Measurements from ENCODE around the gene ADGRE1. TPM values are rescaled to one million over a fixed set of nuclear protein-coding genes. Genes with fewer than 3 reads are reported as not detected.

ADGRE1 gene
- total and polyA plus RNA-seq, 7 donors: 0.28 to 1.8 (median 0.88) TPM; not detected in 3

DNA sequence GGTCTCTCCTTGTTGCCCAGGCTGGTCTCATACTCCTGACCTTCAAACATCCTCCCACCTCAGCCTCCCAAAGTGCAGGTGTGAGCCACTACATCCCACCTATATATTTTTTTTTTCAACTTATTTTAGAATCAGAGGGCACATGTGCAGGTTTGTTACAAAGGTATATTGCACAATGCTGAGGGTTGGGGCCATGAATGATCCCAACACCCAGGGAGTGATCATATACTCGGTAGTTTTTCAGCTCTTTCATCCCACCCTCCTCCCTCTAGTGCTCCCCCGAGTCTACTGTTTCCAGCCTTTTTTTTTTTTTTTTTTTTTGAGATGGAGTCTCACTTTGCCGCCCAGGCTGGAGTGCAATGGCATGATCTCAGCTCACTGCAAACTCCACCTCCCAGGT lies 38.4 kb upstream of the ADGRE1 start:
- Histone ChIP-seq H3K36me3 (no peaks in the 10 kb centered on the region), H3K4me1 (no peaks in the 10 kb centered on the region), H3K9me3 (no peaks in the 10 kb centered on the region), H3K27me3 (peaks cover 0 to 6% (median 3%) of the 10 kb centered on the region in 3 donors), H3K4me3 (no peak overlapping the region), H3K27ac (no peak overlapping the region)
- intact Hi-C loops (cut with DNase I): no loop called here
- 87 to 90% methylated on average over 3 of the region's 3 CpGs for WGBS, 2 donors
- DNase-seq: no peak
- TF ChIP-seq, protein P1, sequence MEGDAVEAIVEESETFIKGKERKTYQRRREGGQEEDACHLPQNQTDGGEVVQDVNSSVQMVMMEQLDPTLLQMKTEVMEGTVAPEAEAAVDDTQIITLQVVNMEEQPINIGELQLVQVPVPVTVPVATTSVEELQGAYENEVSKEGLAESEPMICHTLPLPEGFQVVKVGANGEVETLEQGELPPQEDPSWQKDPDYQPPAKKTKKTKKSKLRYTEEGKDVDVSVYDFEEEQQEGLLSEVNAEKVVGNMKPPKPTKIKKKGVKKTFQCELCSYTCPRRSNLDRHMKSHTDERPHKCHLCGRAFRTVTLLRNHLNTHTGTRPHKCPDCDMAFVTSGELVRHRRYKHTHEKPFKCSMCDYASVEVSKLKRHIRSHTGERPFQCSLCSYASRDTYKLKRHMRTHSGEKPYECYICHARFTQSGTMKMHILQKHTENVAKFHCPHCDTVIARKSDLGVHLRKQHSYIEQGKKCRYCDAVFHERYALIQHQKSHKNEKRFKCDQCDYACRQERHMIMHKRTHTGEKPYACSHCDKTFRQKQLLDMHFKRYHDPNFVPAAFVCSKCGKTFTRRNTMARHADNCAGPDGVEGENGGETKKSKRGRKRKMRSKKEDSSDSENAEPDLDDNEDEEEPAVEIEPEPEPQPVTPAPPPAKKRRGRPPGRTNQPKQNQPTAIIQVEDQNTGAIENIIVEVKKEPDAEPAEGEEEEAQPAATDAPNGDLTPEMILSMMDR (IDR thresholded peaks at IDR 0.05): no peak
- TF ChIP-seq EP300 (IDR thresholded peaks at IDR 0.05) (no peak), POLR2A (IDR thresholded peaks at IDR 0.05) (no peak), POLR2AphosphoS5 (IDR thresholded peaks at IDR 0.05) (no peak)

DNA sequence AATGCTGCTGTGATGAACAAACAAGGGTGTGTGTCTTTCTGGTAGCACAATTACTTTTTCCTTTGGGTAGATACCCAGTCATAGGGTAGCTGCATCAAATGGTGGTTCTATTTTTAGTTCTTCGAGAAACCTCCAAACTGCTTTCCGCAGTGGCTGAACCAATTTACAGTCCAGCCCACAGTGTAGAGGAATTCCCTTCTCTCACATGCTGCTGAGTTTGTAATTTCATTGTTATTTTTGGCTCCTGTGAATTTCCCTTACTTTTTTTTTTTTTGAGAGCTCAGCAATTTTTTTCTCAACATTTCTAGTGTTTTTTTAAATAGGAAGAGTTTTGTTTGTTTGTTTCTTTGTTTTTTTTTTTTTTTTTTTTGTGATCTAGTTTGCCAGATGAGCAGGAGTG lies 37.5 kb upstream of the ADGRE1 start:
- intact Hi-C loops (cut with DNase I): no loop called here
- Histone ChIP-seq H3K36me3 (no peaks in the 10 kb centered on the region), H3K4me1 (no peaks in the 10 kb centered on the region), H3K27ac (no peak overlapping the region), H3K27me3 (peaks cover 0 to 8% (median 3%) of the 10 kb centered on the region in 3 donors), H3K4me3 (no peak overlapping the region), H3K9me3 (no peaks in the 10 kb centered on the region)
- no peak for DNase-seq
- TF ChIP-seq POLR2AphosphoS5 (IDR thresholded peaks at IDR 0.05) (no peak), POLR2A (IDR thresholded peaks at IDR 0.05) (no peak), EP300 (IDR thresholded peaks at IDR 0.05) (no peak)
- TF ChIP-seq, protein P1 (IDR thresholded peaks at IDR 0.05): no peak
- WGBS, 2 donors: 80 to 91% methylated on average over 2 of the region's 2 CpGs

DNA sequence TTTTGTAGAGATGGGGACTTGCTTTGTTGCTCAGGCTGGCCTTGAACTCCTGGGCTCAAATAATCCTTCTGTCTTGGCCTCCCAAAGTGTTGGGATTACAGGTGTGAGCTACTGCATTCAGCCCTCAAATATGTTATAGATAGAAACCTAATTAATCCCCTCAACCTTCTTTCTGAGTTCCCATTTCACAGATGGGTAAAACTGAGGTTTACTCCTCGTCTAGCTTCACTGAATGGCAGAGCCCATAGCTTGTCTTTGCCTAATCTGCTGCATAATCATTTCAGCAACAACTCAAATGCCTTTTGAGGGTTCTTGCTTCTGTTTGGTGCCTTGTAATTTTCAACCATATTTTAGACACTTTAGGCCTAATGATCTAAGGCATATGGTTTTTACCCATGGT lies 36.0 kb upstream of the ADGRE1 start:
- 78 to 84% methylated on average over 1 of the region's 1 CpG for WGBS, 2 donors
- H3K36me3 ChIP-seq: no peaks in the 10 kb centered on the region
- H3K27me3 ChIP-seq: peaks cover 0 to 8% (median 3%) of the 10 kb centered on the region in 3 donors
- no peaks in the 10 kb centered on the region for H3K9me3 ChIP-seq
- TF ChIP-seq, protein P1 (IDR thresholded peaks at IDR 0.05): no peak
- no peak for TF ChIP-seq EP300 (IDR thresholded peaks at IDR 0.05)
- TF ChIP-seq POLR2A (IDR thresholded peaks at IDR 0.05): no peak
- TF ChIP-seq POLR2AphosphoS5 (IDR thresholded peaks at IDR 0.05): no peak
- intact Hi-C loops (cut with DNase I): no loop called here
- H3K4me1 ChIP-seq: no peaks in the 10 kb centered on the region
- H3K27ac ChIP-seq: no peak overlapping the region
- DNase-seq: no peak
- H3K4me3 ChIP-seq: no peak overlapping the region

DNA sequence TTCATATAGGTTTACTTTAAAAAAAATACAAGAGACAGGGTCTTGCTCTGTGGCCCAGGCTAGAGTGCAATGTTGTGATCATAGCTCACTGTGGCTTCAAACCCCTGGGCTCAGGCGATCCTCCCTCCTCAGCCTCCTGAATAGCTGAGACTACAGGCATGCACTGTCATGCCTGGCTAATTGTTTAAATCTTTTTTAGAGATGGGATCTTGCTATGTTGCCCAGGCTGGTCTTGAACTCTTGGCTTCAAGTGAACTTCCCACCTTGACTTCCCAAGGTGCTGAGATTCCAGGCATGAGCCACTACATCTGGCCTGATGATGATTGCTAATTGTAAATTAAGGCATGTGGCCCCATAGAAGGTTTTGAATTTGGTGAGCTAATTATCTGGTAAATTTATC lies 35.4 kb upstream of the ADGRE1 start:
- TF ChIP-seq POLR2A (IDR thresholded peaks at IDR 0.05) (no peak), EP300 (IDR thresholded peaks at IDR 0.05) (no peak), POLR2AphosphoS5 (IDR thresholded peaks at IDR 0.05) (no peak)
- TF ChIP-seq, protein P1 (IDR thresholded peaks at IDR 0.05): no peak
- intact Hi-C loops (cut with DNase I): no loop called here
- no peak for DNase-seq
- H3K36me3 ChIP-seq: no peaks in the 10 kb centered on the region
- H3K4me1 ChIP-seq: no peaks in the 10 kb centered on the region
- H3K27me3 ChIP-seq: peaks cover 0 to 8% (median 3%) of the 10 kb centered on the region in 3 donors
- no peak overlapping the region for H3K27ac ChIP-seq
- no peaks in the 10 kb centered on the region for H3K9me3 ChIP-seq
- 96 to 97% methylated on average over 1 of the region's 1 CpG for WGBS, 2 donors
- H3K4me3 ChIP-seq: no peak overlapping the region

DNA sequence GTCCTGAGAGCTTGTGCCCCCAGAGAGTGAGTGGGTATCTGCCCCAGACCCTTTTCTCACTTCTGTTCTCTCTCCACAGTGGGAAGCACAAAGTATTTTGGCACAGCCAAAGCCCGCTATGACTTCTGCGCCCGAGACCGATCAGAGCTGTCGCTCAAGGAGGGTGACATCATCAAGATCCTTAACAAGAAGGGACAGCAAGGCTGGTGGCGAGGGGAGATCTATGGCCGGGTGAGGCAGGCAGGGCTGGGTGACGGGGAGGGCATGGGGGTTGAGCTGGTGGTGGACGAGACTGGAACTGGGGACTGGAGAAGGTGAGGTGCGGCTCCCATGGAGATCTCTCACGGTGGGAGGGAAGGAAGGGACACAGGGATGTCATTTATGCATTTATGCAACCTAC lies 33.5 kb upstream of the ADGRE1 start:
- Histone ChIP-seq H3K36me3 (no peaks in the 10 kb centered on the region), H3K27ac (no peak overlapping the region), H3K9me3 (no peaks in the 10 kb centered on the region), H3K27me3 (peaks cover 0 to 8% (median 3%) of the 10 kb centered on the region in 3 donors), H3K4me3 (no peak overlapping the region), H3K4me1 (no peaks in the 10 kb centered on the region)
- TF ChIP-seq, protein P1 (IDR thresholded peaks at IDR 0.05): no peak
- TF ChIP-seq POLR2A (IDR thresholded peaks at IDR 0.05) (no peak), POLR2AphosphoS5 (IDR thresholded peaks at IDR 0.05) (no peak), EP300 (IDR thresholded peaks at IDR 0.05) (no peak)
- 88 to 95% methylated on average over 11 of the region's 11 CpGs for WGBS, 2 donors
- intact Hi-C loops (cut with DNase I): no loop called here
- no peak for DNase-seq

Data from sigmoid colon (tissue), 7 donors.